NCI-H2171 treated with DMSO at 0.1 percent for 48 hours (cell line): Measurements from ENCODE around the gene SMIM28.

Experiments
- DNase-seq: peaks from one replicate; lab custom pipeline; 2025; lab: John Stamatoyannopoulos, UW

The SMIM28 gene

GRCh38 chr6:138430361-138431145 is 52.8 kb downstream of the SMIM28 start:
- DNase-seq, result peak; percentile 58

- DNase-seq, result no peak
Observed at GRCh38 chr6:138431256-138432062, 53.8 kb downstream of the SMIM28 start.

- DNase-seq, result no peak
Observed at GRCh38 chr6:138432063-138432356, 54.3 kb downstream of the SMIM28 start.
